T-helper 17 cell (primary cell): Measurements from ENCODE around the gene RBM12. TPM values are rescaled to one million over a fixed set of nuclear protein-coding genes. Genes with fewer than 3 reads are reported as not detected.
A peak's percentile ranks its signal among the peaks of the same experiment; 100 is the strongest.
"Not testable (repeated sequence)": the region's sequence is repeated elsewhere in the genome, so short reads cannot be mapped to it uniquely, and the experiment has no call there.

Experiments used
- ATAC-seq: fragments of 150-1000 bp; cut with Tn5 transposase; 2 replicates; pipeline ENCODE4 v1.10.0; 2021; ENCODE audit warnings: mild to moderate bottlenecking, moderate library complexity
- DNase-seq, 3 donors: peaks; one replicate each; pipeline versions ENCODE4 v3.0.0 to v3.0.0-alpha.2; 2020 to 2021
- H3K9me3 ChIP-seq: one replicate; pipeline ENCODE4 v1.7.0; 2013; ENCODE audit warnings: low read length, mild to moderate bottlenecking; ENCODE audit not compliant: control insufficient read depth, poor library complexity, severe bottlenecking
- H3K27ac Mint-ChIP-seq: one replicate; pipeline ENCODE4 v1.8.0; 2022; ENCODE audit warnings: mild to moderate bottlenecking, moderate library complexity, mixed read lengths
- H3K27me3 Mint-ChIP-seq: one replicate; pipeline ENCODE4 v1.8.0; 2022; ENCODE audit warnings: mixed read lengths
- H3K36me3 Mint-ChIP-seq: one replicate; pipeline ENCODE4 v1.8.0; 2022; ENCODE audit warnings: low read depth, mixed read lengths
- H3K4me1 Mint-ChIP-seq: one replicate; pipeline ENCODE4 v1.8.0; 2022; ENCODE audit warnings: mild to moderate bottlenecking, mixed read lengths
- H3K4me3 Mint-ChIP-seq: one replicate; pipeline ENCODE4 v1.8.0; 2022; ENCODE audit warnings: mild to moderate bottlenecking, moderate library complexity, mixed read lengths
- total RNA-seq, 4 donors: library from RNA in 2 of 4; stranded (reverse) in 2 of 4; gene quantifications; one replicate each; pipeline ENCODE4 v1.2.3 and lab custom pipeline; 2022 to 2026

Gene RBM12
- total RNA-seq, 2 donors from 2014 or later = 86.0 to 87.8 TPM

DNA sequence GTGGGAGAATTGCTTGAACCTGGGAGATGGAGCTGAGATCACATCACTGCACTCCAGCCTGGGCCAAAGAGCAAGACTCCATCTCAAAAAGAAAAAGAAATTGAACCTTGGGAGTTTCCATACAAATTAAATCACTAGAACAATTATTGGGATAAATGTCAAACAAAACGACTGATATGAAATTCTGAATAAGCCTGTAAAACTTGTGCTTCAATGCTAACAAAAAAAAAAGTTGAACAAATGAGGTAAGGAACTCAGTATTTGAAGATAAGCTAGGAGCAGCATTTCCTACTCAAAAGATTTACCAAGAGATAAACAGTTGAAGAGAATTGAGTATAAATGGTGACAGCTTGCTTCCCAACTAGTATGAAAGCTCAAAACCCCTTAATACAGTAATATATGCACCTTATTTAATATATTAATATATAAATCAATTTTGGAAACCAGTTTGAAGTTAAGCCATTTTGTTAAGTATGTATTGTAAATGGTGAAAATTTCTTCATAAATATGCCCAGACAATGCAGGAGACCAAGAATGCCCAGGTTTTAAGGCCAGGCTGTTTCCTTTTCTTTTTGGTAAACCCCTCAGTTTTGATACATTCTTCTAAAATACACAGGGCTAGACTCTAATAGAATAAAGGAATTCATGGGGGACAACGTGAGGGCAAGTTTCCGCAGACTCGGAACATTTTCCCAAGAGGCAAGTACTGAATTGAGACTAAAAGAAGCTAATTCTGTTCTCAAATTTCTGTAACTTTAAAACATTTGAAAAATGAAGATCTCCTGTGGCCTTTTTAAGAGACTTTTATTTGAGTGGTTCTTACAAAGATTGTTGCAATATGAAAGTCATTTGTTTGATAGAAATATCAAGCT lies 38.4 kb upstream of the RBM12 start:
- no peaks in the 10 kb centered on the region for H3K9me3 ChIP-seq
- Mint-ChIP-seq H3K27me3 (no peaks in the 10 kb centered on the region), H3K27ac (peak overlapping the region; percentile 97), H3K4me3 (peak overlapping the region; percentile 26), H3K36me3 (peaks cover 6% of the 10 kb centered on the region), H3K4me1 (peaks cover 27% of the 10 kb centered on the region)
- ATAC-seq (no peak), DNase-seq (no peak)

DNA sequence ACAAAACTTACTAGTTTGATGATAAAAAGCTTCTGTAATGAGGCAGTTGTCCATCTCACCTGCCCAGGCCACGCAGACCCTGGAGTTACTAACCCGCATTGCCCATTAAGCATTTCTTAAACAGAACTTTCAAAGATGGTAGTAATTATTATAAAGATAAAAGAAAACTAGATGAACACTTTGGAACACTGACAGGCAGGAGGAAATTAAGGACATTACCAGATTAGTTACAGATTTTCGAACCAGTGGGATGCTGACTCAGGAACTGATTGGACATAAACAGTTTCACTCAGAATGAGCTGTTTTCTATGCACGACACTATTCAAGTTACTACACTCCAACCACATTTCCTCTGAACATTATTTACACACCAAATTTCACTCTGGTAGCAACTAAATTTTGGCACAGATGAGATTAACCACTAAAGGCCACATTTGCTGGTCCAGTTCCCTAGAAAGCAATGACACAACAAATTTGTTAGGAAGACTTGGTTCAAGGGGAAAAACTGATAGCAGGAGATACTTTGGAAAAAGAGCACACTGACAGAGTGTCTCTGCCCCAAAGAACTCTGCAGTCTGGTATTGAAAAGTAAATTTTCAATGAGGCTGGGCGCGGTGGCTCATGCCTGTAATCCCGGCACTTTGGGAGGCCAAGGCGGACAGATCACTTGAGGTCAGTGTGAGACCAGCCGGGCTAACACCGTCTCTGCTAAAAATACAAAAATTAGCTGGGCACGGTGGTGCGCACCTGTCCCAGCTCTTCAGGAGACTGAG lies 37.5 kb upstream of the RBM12 start:
- no peak for DNase-seq
- Mint-ChIP-seq H3K27me3 (no peaks in the 10 kb centered on the region), H3K4me3 (peak overlapping the region; percentile 71), H3K27ac (peak overlapping the region; percentile 97), H3K4me1 (peaks cover 35% of the 10 kb centered on the region), H3K36me3 (peaks cover 6% of the 10 kb centered on the region)
- no peaks in the 10 kb centered on the region for H3K9me3 ChIP-seq
- no peak for ATAC-seq

GRCh38 chr20:35700625-35701148 lies 36.0 kb upstream of the RBM12 start:
- peak overlapping the region; percentile 99 for H3K4me3 Mint-ChIP-seq
- no peaks in the 10 kb centered on the region for H3K9me3 ChIP-seq
- no peaks in the 10 kb centered on the region for H3K27me3 Mint-ChIP-seq
- peaks cover 38% of the 10 kb centered on the region for H3K4me1 Mint-ChIP-seq
- no peak for ATAC-seq
- DNase-seq = no peak
- H3K27ac Mint-ChIP-seq = peak overlapping the region; percentile 97
- H3K36me3 Mint-ChIP-seq = peaks cover 6% of the 10 kb centered on the region

DNA sequence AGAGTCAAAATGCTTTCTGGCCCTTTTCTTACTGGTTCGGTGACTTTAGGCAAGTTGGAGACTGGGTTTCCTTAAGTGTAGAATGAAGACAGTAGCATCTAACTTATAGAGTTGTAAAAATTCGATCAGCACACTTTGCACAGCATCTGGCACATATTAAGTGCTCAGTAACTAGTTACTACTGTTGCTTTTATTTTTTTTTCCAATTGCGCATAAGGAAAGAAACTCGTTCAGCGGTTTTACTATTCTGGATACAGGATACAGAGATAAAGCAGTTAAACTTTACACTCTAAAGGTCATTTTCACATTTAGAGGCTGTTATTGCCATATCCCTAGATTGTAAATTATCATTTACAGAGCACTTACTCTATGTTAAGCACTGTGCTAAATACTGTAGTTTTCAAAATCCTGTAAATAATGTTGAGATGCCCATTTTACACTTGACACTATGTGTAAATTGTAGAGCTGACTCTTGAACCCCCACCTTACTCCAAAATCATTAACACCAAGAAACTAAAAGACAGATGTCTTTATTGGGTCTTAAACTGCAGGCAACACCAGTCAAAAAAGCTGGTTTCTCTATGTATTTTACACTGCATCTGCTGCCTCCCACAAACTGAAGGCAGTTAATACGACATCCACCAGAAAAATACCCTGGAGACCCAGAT lies 35.4 kb upstream of the RBM12 start:
- Mint-ChIP-seq H3K4me1 (peaks cover 38% of the 10 kb centered on the region), H3K36me3 (peaks cover 10% of the 10 kb centered on the region)

DNA sequence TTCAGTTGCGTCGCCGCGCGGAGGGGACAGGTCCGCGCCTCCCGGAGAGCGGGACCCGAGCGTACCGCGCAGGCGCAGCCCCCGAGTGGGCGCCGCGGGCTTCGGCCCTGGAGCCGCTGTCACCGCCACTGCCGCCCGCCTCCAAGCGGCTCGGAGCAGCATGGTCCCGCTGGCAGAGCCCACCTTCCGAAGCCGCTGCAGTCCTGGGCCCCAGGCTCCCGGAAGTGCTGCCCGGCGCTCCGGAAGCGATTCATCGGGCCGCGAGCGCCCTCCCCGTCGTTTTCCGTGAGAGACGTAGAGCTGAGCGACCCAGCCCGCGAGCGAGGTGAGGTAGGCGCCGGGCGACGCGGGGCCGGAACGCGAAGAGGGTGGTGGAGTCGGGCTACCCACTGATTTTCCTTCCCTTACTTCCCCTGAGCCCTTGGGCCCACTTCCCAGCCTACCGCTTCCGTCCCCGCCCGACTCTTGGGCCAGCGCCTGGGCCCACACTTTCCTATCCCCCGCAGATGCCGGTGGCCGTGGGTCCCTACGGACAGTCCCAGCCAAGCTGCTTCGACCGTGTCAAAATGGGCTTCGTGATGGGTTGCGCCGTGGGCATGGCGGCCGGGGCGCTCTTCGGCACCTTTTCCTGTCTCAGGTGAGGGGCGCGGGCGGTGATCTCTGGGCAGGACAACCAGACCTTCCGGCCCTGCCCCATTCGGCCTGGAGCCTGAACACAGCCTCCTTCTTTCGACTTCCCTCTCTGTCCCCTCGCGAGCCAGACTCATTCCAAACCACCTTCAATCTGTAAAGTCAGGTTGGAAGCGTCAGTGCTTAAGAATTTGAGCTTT lies 34.6 kb upstream of the RBM12 start, which contains the start of the genes NFS1 and ROMO1:
TSS of gene NFS1 (minus strand) at position 226 of the 830 bp plus-strand sequence. CDS start at position 162, 64 bp downstream.
TSS of gene ROMO1 (plus strand) at position 279 of the 830 bp plus-strand sequence. CDS start at position 507, 228 bp downstream.
- peak; percentile 88 for ATAC-seq
- H3K36me3 Mint-ChIP-seq = peaks cover 10% of the 10 kb centered on the region
- peak; percentile 78 to 83 (median 82) for DNase-seq
- H3K4me1 Mint-ChIP-seq = peaks cover 35% of the 10 kb centered on the region
- H3K27me3 Mint-ChIP-seq = no peaks in the 10 kb centered on the region
- H3K4me3 Mint-ChIP-seq = peak within 1 kb of the TSS; percentile 99
- H3K27ac Mint-ChIP-seq = peak within 1 kb of the TSS; percentile 97
- H3K9me3 ChIP-seq = no peaks in the 10 kb centered on the region

More for the DNA sequence above, 35.4 kb upstream of the RBM12 start:
- H3K4me3 Mint-ChIP-seq = peak overlapping the region; percentile 99
- DNase-seq (no peak), ATAC-seq (no peak)
- peak overlapping the region; percentile 97 for H3K27ac Mint-ChIP-seq
- H3K9me3 ChIP-seq = no peaks in the 10 kb centered on the region
- no peaks in the 10 kb centered on the region for H3K27me3 Mint-ChIP-seq

- H3K36me3 Mint-ChIP-seq = peaks cover 10% of the 10 kb centered on the region
- H3K4me3 Mint-ChIP-seq = peak overlapping the region; percentile 99
These were observed 33.8 kb upstream of the RBM12 start for GRCh38 chr20:35698298-35699126.

GRCh38 chr20:35697696-35698297 lies 33.1 kb upstream of the RBM12 start:
- Mint-ChIP-seq H3K4me3 (peak overlapping the region; percentile 99), H3K4me1 (peaks cover 32% of the 10 kb centered on the region), H3K36me3 (peaks cover 10% of the 10 kb centered on the region), H3K27me3 (no peaks in the 10 kb centered on the region), H3K27ac (peak overlapping the region; percentile 97)
- H3K9me3 ChIP-seq = no peaks in the 10 kb centered on the region
- DNase-seq (no peak), ATAC-seq (no peak)

More at GRCh38 chr20:35698298-35699126, 33.8 kb upstream of the RBM12 start:
- no peaks in the 10 kb centered on the region for H3K9me3 ChIP-seq
- H3K27ac Mint-ChIP-seq = peak overlapping the region; percentile 97
- DNase-seq (peak in 1 of 3 donors; percentile 16), ATAC-seq (peak; percentile 24)
- no peaks in the 10 kb centered on the region for H3K27me3 Mint-ChIP-seq
- peaks cover 33% of the 10 kb centered on the region for H3K4me1 Mint-ChIP-seq

GRCh38 chr20:35695978-35696377 lies 31.3 kb upstream of the RBM12 start:
- H3K9me3 ChIP-seq = no peaks in the 10 kb centered on the region
- ATAC-seq = no peak
- no peak for DNase-seq
- Mint-ChIP-seq H3K4me1 (peaks cover 30% of the 10 kb centered on the region), H3K27ac (peak overlapping the region; percentile 4), H3K4me3 (no peak overlapping the region), H3K36me3 (peaks cover 10% of the 10 kb centered on the region), H3K27me3 (no peaks in the 10 kb centered on the region)

DNA sequence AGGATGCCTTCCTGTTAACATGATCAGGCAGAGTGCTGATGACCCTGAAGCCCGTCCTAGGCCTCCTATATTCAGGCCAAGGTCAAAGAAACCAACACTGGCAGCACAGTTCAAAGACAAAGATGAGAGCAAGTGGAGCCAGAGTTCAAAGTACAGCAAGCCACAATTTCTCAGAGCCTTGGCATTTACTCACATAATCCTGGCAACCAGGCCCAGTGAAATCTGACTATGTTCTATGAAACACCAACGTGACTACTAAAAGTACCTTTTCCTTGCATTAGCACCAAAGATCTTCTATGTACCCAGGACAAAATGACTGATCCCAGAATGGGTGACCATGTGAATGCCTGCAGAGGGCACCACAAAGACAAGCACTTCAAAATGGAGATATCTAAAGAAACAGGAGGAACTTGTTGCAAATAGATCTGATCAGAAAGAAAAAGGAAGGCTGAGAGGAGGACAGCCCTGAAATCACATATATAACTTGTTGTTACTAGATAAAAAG lies 30.6 kb upstream of the RBM12 start:
- DNase-seq = no peak
- H3K27ac Mint-ChIP-seq = peak overlapping the region; percentile 4
- ATAC-seq = no peak
- peaks cover 10% of the 10 kb centered on the region for H3K36me3 Mint-ChIP-seq
- no peaks in the 10 kb centered on the region for H3K27me3 Mint-ChIP-seq
- no peak overlapping the region for H3K4me3 Mint-ChIP-seq
- no peaks in the 10 kb centered on the region for H3K9me3 ChIP-seq
- peaks cover 27% of the 10 kb centered on the region for H3K4me1 Mint-ChIP-seq

DNA sequence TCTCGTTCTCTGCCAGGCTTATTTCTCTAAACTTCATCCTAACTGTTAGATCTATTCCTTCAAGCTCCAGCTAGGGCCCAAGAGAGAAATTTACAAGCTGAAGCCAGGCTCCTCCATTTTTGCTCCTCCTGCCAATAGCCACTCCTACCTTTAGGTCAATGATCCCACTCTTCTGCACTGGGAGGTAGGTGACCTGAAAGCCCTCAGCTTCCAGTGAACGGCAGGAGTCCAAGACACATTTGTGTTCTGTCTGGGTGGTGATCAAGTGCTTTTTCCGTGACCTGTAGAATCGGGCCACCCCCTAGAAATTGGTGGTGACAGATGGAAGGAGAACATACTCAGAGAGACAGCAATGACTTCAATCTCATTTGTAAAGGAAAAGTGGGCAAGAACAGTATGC lies 25.6 kb upstream of the RBM12 start:
- no peaks in the 10 kb centered on the region for H3K27me3 Mint-ChIP-seq
- no peak overlapping the region for H3K27ac Mint-ChIP-seq
- peaks cover 6% of the 10 kb centered on the region for H3K36me3 Mint-ChIP-seq
- no peak overlapping the region for H3K4me3 Mint-ChIP-seq
- ATAC-seq = no peak
- no peaks in the 10 kb centered on the region for H3K9me3 ChIP-seq
- H3K4me1 Mint-ChIP-seq = peaks cover 3% of the 10 kb centered on the region
- no peak for DNase-seq

DNA sequence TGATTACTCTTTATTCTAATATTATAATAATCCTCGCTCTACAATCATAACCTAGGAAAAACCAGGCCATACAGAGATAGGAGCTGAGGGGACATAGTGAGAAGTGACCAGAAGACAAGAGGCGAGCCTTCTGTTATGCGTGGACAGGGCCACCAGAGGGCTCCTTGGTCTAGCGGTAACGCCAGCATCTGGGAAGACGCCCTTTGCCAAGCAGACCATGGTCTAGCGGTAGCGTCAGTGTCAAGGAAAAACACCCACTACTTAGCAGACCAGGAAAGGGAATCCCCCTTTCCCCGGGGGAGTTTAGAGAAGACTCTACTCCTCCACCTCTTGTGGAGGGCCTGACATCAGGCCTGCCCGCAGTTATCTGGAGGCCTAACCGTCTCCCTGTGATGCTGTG lies 22.2 kb upstream of the RBM12 start:
- not testable (repeated sequence) for H3K36me3 Mint-ChIP-seq, H3K9me3 ChIP-seq, H3K27ac Mint-ChIP-seq, H3K4me3 Mint-ChIP-seq, H3K4me1 Mint-ChIP-seq, DNase-seq, H3K27me3 Mint-ChIP-seq, ATAC-seq
